GM19397 (cell line): ENCODE measurements around the gene SLCO3A1.

ENCODE experiments used
- ATAC-seq: cut with Tn5 transposase; IDR thresholded peaks from one replicate; pipeline ENCODE4 v1.9.1; 2021; ENCODE audit warnings: mild to moderate bottlenecking, moderate library complexity; ENCODE audit not compliant: unreplicated experiment

The SLCO3A1 gene

DNA sequence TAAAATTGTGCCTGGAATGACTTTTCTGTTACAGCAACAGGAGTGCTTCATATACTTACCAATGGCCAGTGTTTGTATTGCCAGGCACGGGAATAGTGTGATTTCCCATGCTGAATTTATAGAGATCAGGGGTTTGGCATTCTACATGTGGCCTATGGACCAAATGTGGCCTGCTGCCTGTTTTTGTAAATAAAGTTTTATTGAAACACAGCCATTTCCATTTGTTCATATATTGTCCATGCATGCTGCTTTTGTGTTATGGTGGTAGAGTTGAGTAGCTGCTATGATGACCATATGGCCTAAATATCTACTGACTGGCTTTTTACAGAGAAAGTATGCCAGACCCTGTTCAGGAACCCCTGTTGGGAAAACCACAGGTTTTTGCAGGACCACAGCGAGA lies 55.6 kb downstream of the SLCO3A1 start:
- no peak for ATAC-seq

DNA sequence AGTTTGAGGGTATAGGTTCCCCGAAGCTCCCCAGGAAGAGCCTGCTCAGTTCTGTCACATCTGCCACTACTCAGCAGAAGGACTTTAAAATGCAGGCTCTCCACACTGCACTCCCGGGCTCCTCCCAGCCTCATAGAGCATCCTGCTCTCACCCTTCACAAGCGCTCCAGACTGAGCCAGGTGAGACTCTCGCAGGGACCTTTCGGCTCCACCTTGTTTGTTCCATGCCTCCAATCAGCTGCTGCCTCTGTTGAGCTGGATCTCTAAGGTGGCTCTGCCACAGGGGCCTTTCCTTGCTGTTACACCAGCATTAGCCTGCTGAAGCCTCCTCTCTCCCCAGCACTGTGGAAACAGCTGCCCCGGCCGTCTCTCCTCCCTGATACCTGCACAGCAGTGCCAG lies 56.1 kb downstream of the SLCO3A1 start:
- no peak for ATAC-seq

DNA sequence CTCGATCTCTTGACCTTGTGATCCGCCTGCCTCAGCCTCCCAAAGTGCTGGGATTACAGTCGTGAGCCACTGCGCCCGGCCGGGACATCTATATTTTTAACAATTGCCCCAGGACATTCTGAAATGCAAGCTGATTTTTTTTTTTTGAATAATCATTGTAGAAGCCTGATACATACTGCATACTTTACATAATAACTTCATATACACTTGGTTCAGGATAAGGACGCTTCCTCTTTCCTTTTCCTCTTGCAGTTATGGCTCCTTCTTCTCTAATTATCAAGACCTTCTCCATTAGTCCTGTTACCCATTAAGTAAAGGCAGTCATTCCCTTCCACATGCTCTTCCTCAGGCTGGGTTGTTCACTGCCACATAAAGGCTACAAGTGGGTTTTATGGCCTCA lies 58.3 kb downstream of the SLCO3A1 start:
- ATAC-seq, result no peak

DNA sequence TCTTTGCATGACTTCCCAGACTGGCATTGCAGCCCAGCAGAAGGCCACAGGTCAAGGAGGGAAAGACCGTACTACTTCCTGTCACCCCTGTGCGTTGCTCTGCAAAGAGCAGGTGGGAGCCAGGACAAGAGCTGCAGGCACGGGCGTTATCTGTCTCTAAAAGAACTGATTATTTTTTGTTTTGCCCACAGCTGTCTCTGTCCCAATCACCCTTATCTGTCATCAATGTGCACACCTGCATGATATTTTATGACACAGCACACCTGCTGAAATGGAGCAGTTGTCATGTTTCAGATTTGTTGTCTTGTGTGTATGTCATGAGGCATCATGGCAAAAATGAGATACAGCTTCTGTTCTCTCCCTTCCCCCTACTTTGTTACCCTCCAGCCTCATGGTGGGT lies 58.8 kb downstream of the SLCO3A1 start:
- ATAC-seq, result no peak

DNA sequence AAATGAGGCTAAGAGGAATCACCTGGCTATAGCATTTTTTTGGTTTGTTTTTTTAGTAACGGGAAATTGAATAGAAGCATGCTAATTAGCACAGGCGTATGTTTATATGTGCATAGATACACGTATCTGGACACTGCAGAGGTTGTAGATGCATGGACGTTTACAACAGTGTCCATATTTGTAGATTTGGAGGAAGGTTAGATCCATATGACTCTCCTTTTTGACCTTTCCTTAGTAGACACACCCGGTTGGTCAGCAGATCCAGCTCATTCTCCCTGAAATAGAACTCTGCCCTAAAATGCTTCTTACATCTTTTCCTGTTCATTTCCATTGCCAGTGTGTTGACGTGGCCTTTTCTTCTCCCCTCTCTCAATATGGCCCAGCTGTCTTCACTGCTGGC lies 60.1 kb downstream of the SLCO3A1 start:
- no peak for ATAC-seq

DNA sequence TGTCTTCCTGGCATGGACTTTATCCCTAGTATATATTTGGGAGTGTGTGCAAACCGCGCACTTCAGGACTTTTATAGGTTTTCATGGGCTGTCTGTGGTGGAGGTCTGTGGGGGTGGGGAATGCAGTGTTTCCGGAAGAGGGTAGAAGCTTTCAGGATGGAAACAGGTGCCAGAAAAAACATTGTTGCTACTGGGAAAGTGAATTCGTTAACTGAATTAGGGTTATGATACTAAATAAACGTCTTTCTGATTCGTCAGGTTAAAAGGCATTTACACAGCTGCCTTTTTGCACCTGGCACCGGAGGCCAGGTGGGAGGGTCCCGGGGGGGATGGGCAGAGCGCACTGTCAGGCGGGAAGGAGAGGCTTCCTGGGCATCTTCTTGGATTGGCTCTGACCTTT lies 62.1 kb downstream of the SLCO3A1 start:
- ATAC-seq, result no peak

DNA sequence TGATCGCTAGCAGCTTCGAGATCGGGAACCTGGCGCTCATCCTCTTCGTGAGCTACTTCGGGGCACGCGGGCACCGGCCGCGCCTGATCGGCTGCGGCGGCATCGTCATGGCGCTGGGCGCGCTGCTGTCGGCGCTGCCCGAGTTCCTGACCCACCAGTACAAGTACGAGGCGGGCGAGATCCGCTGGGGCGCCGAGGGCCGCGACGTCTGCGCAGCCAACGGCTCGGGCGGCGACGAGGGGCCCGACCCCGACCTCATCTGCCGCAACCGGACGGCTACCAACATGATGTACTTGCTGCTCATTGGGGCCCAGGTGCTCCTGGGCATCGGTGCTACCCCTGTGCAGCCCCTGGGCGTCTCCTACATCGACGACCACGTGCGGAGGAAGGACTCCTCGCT lies 62.5 kb downstream of the SLCO3A1 start:
- ATAC-seq, result no peak

DNA sequence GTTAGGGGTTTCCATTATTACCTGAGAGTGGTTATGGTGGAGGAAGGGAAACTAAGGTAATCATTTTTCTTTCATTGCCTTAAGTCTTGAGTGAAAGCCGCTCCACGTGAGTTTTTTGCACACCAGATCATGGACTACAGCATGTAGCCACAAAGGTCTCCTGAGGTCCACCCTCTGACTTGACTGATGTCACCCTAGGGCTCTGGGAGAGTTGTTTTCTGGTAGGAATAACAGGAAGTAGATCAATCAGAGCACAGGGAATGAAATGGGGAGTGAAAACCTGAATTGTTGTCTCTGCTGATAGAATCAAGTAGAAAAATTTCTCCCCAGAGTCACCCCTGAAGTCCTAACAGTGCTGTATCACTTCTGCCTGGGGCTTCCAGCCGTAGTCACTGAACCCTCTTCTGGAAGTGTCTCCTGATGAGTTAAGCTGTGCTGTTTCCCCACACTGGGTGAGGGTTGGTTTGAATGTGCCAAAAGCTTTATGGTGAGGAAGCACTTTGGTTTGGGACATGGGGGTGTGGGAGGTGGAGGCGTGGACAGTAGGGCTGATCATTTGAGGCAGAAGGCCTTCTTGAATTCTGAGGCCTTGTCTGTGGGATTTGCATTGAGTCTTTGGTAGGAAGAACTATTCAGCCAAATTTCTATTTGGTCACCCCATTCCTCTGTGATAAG lies 64.3 kb downstream of the SLCO3A1 start:
- ATAC-seq, result no peak

DNA sequence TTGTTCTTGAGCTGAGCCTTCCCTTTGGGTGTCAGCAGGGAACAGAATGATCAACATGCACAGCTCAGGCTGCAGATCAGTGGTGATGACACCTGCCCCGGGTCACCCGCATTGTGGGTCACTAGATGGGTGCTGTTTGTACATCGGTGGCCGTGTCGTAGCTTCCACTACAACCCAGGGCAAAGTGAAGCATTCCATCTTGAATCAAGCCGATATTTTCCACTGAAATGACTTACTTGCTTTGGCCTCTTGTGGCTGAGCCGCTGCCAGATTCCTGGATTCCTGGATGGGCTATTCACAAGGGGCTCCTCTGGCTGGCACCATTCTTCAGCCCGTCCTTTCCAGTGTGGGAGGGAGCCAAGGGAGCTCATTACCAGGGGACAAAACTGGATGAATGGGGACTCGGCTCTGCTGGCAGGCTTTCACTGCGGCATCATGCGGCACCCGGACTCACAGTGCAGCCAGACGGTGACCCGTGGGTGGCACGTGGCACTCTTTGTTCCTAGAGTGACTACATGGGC lies 65.6 kb downstream of the SLCO3A1 start:
- no peak for ATAC-seq

DNA sequence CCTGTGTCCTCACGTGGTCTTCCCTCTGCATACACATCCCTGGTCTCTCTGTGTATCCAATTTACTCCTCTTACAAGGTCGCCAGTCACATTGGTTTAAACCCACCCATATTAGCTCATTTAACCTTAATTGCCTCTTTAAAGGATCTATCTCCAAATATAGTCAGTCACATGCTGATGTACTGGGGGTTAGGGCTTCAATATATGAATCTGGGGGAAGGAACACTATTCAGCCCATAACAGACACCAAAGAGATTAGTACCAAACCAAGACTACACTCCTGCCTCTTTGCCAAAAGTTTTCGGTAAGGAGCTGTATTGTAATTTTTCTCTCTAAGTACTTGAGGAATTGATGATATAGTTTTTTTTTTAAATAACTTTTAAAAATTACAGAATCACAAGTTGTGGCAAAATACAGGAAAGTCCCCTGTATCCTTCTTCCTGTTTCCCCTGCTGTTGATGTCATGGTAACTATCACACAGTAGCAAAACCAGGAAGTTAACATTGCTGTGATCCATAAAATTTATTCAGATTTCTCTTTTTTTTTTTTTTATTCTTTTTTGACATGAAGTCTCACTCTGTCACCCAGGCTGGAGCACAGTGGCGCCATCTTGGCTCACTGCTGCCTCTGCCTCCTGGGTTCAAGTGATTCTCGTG lies 67.8 kb downstream of the SLCO3A1 start:
- ATAC-seq, result no peak

DNA sequence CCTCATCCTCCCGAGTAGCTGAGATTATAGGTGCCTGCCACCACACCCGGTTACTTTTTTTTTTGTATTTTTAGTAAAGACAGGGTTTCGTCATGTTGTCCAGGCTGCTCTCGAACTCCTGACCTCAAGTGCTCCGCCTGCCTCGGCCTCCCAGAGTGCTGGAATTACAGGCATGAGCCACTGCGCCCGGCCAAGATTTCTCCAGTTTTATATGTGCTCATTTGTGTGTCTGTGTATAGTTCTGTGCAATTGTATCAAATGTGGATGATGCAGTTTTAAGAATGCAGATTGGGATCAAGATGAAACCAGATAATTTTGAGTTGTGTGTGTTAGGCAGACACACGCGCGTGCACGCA lies 68.3 kb downstream of the SLCO3A1 start:
- ATAC-seq, result no peak

DNA sequence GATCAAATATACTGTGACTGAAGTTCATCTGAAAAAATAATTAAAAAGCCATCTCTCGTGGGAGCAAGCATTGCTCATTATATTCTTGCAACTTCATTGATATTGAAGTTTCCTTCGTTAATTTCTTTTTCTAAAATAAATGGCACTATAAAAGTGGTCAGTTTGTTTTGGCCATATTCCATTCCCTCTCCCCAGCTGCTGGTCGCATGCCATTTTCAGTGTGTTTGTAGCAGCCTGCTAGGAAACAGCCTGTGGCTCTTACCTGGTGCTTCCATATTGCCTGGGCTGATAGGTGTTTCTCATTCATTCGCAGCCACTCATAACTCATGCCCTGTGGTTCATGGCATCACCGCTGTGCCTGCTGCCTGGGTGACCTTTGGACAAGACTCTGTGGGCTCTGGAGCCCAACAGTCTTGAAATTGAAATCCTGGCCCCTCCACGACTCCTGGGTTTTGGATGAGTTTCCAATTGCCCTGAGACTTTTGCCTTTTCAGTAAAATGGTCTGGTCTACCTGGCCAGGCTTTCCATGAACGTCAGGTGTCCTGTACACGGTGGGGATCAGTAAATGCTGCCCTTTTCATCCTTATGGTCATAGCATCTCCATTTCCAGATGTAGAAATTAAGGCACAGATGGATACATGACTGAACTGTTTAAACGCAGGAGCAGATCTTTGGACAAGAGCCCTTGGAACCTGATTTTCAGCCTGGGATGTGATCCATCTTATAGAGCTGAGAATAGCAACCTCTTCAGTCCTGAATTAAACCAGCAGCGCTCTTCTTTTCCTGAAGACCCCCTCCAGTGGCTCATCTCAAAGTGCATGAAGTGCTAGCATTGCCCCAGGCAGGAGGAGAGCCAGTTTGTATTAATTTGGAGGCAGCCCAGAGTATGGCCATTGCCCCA lies 69.4 kb downstream of the SLCO3A1 start:
- no peak for ATAC-seq

DNA sequence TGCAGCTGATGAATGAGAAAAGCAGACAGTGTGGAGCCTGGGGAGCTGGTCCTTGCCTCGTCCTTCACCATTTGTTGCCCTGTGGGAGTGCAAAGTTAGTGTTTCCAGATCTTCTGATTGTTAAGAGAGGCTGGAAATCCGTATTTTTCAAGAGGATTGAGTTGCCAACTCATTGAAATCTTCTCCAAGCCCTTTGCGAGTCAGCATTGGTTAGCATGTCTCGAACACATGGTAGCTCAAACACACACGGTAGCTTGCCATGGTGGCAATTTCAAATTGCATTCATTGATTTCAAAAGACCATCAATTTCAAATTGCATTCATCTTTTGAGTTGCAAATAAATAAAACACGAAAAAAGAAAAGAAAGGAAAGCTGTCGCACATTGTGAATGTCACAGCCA lies 70.7 kb downstream of the SLCO3A1 start:
- ATAC-seq, result no peak

DNA sequence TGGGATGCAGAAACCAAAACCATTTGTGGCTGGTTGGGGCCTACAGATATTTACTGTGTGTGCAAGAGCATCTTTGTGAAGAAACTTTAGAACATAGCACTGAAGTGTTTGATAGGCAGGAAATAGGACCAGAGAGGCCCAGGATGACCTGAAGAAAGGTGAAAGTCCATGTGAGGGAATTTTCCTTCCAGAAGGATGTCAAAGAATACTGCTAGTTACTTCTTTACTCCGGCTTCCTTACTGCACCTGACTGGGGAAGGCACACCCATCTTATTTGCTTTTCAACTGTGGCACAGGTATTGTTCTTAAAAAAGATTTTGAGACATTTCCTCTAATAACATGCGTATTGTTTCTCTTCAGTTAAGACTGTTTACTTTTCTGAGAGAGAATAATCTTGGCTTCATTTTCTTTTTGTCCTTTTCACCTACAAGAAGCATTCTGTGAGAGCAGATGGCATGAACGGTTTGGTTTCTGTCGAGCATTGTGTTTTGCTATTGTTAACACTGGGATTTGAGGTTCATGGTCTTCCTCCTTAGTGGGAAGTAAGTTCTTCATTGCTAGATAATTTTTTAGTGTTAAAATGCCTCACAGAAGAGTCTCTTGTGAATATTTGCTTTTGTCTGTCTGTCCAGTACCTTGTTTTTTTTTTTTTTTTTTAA lies 71.5 kb downstream of the SLCO3A1 start:
- ATAC-seq, result no peak

DNA sequence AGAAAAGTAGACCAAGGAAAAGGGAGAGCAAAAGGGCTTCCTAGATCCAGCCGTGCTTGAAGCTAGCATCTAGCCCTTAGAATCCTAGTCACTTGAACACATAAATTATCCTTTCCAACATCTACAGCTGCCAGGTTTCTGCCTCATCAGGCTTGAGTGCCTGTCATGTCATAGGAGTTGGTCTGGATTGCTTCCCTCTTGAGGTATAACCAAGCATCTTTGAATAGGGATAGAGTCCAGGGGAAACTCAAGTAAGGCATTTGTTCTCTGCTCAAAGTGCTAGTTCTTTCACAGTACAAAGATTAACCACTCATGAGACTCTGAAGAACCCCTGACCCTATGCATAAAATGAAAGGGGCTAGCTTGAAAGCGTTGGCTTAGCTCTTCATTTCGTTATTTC lies 72.3 kb downstream of the SLCO3A1 start:
- ATAC-seq, result no peak

DNA sequence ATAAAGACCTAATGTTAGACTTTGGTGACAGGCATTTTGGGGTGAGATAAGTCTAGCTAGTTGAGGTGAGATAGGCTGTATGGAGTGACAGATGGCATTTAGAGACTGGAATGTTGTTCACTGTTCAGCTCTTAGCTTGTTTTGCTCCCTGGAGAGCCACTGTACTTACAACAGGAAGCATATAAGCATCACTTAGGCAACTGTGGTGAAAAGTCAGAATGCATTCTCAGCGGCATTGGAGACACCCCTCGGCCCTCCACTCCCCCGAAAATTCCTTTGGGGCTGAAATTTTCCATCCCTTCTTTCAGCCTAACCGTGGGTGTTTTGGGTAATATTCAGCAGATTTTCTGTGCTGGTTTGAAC lies 73.4 kb downstream of the SLCO3A1 start:
- ATAC-seq, result no peak

DNA sequence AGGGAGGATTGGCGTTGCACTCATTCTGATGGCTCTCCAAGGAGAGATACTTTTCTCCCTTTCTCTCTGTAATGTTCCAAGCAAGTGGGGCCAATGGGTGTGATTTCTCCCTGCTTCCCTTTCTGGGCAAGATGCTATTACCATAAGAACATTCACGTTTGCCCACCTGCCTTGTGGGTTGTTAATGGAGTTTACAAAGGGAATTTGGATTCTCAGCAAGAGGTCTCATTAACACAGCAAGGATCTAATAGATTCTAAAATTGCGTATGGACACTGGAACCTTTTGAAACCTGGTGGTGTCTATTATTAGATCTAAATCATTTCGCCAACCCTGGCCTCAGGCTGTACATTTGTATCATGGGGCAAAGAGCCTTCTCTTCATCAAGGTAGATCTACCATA lies 74.1 kb downstream of the SLCO3A1 start:
- ATAC-seq, result no peak

DNA sequence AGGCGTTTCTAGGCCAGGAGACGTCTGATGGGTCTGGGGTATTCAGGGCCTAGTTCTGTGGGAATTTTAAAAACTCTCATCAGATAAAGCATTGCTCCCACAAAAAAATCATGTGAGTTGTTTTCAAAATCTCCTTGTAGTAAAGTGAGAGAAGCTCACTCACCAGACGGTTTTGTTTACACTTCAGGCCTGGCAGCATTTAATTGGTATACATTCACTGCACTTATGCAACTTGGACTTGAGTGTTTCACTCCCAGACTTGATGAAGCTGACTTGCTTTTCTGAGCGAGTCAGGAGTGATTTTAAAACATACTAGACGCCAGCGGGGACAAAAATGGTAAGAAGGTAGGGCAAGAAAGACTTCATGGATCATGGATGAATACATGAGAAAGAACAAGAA lies 75.2 kb downstream of the SLCO3A1 start:
- no peak for ATAC-seq

DNA sequence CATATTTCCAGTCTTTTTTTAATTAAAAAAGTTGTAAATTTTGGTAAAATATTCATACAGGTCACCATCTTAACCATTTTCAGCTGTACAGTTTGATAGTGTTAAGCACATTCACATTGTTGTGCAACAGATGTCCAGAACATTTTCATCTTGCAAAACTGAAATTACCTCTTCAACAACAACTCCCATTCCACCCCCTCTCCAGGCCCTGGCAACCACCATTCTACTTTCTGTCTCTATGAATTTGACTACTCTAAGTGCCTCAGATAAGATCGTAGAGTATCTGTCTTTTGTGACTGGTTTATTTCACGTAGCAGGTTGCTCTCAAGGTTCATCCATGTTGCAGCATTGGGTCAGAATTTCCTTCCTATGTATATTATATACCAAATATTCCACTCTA lies 76.0 kb downstream of the SLCO3A1 start:
- no peak for ATAC-seq

DNA sequence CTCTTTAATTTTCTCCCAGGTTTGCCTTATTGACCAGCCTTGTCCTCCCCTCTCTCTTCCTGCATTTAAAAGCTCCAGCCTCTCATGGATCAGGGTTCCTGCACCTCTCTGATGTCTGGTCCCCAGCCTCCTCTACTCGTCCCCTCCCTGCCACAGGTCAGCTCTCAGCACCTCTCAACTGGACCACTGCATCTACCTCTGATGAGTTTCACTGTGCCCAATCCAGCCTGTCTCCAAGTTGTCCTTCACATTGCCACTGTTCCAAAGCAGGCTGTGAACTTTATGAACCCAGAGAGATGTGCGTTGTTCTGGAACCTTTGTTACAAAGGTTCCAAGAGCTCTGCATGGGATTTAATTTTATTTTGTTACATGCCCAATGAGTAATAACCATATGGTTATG lies 76.6 kb downstream of the SLCO3A1 start:
- no peak for ATAC-seq

DNA sequence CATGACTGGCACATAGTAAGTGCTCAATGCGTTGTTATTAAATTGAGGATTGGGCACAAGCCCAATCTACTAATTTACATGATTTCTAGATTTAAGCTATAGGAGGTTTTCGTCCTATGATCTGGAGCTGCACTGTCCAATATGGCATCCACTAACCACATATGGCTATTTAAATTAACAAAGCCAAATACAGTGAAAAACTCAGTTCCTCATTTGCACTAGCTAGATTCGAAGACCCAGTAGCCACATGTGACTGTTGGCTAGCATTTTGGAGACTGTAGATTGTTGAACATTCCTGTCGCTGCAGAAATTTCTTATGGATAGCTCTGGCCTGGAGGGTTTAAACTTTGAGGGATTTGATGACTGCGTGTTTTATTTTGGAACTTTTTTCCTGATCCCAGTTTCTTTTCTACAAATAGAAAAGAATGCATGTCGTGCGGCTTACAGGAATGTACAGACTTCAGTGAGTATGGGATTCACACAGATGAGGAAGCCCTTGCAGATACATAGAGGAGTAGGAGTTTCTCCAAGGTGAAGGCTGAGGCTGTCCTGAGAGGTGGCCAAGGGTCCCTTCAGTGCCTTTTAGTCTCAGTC lies 82.8 kb downstream of the SLCO3A1 start:
- ATAC-seq, result no peak
